ENCODE data around the gene CEP85L.

Gene CEP85L

DNA sequence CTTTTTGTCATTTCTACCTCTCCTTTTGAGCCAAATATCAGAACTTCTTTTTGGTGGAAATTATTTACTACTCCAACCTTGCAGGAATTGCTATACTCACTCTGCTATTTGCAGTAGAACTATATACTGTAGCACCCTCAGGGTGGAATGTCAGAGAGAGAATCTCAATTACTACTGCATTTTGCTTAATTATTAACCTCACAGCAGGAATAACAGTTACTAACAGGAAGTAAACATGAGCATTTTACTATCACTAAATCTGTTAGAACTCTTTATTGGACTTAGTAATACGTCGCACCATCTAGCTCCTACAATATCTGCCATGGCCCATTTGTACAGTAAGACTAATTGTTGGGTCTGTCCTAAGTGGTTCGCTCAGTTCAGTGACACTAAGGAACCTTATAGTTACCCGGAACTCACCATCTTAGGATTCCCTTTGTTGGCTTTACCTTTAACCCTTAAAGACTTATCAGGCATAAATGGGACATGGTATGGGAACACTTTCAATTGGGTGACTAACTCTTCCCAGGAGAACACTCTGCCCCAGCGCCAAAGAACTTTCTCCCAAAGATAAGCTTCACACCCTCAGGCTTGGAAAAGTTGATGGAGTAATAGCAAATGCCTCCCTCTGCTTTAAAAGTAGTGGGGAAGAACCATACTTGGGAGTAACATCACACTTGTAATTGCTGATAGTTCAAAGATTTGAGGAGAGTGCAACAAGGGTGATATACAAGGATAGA is 64.5 kb downstream of the CEP85L start:
- TF ChIP-seq Cebpa-rat (IDR thresholded peaks at IDR 0.05), result no peak
- H3K4me1 ChIP-seq, result peaks cover 0 to 26% (median 13%) of the 10 kb centered on the region in 10 experiments; a peak in 16 of 20 replicates
- H3K36me3 ChIP-seq, result peaks cover 0 to 40% (median 4%) of the 10 kb centered on the region in 11 experiments; a peak in 6 of 22 replicates
- H3K4me3 ChIP-seq, result no peak overlapping the region
- H3K4me2 ChIP-seq, result no peak overlapping the region
- peaks cover 0 to 100% (median 0%) of the 10 kb centered on the region in 11 experiments; a peak in 5 of 22 replicates for H4K20me1 ChIP-seq
- H3K27me3 ChIP-seq, result no peaks in the 10 kb centered on the region
- H3K9me3 ChIP-seq (replicated peaks in 1 of 11), result peaks cover 0 to 8% (median 7%) of the 10 kb centered on the region in 11 experiments; a peak in 7 of 22 replicates
- no peak overlapping the region for H3K27ac ChIP-seq
- H3K9ac ChIP-seq, result no peak overlapping the region

DNA sequence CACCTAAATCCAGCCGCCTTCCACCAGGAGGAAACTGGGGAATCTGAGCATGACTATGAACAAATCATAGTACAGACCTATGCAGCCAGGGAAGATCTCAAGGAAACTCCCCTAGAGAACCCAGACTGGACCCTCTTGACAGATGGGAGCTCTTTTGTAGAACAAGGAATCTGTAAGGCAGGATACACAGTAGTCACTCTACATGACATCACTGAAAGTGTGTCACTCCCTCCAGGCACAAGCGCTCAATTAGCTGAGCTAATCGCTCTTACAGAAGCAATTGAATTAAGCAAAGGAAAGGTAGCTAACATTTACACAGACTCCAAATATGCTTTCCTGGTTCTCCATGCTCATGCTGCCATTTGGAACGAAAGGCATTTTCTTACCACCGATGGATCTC is 66.5 kb downstream of the CEP85L start:
- no peak overlapping the region for H3K9ac ChIP-seq
- H3K4me3 ChIP-seq, result no peak overlapping the region
- H3K36me3 ChIP-seq, result peaks cover 0 to 31% (median 2%) of the 10 kb centered on the region in 11 experiments; a peak in 6 of 22 replicates
- 0 out of 22 replicates have a peak overlapping the region, but pooled peaks of 1 of the 11 experiments have one; percentile 7 for H3K4me2 ChIP-seq
- H4K20me1 ChIP-seq, result peaks cover 0 to 100% (median 0%) of the 10 kb centered on the region in 11 experiments; a peak in 6 of 22 replicates
- peaks cover 5 to 9% (median 8%) of the 10 kb centered on the region in 11 experiments for H3K9me3 ChIP-seq (replicated peaks in 1 of 11)
- peaks cover 5 to 43% (median 14%) of the 10 kb centered on the region in 10 experiments; a peak in 14 of 20 replicates for H3K4me1 ChIP-seq
- no peak overlapping the region for H3K27ac ChIP-seq
- no peak for TF ChIP-seq Cebpa-rat (IDR thresholded peaks at IDR 0.05)
- H3K27me3 ChIP-seq, result no peaks in the 10 kb centered on the region

DNA sequence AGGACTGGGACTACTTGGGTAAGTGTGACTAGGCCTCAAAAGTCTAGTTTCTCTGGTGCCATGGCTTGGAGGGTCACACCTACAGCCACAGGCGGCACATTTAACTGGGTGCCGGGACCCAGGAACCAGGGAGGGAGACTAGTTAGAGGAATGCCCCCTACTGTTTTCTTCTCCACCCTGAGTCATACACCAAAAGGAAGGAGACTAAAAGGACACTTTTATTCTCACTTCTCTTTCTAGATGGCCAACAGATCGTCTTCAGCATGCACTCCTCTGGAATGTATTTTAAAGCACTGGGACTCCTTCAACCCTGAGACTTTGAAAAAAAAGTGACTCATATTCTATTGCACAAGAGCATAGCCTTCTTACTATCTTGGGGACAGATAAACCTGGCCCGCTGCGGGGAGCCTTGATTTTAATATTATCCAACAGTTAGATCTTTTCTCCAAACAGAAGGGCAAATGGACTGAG is 69.9 kb downstream of the CEP85L start:
- Histone ChIP-seq H3K9me3 (replicated peaks in 1 of 11) (peaks cover 39 to 42% (median 41%) of the 10 kb centered on the region in 11 experiments), H3K9ac (peak overlapping the region in 5 of 11 experiments; percentile 10 to 25 (median 22); a peak in 4 of 22 replicates), H3K27ac (peak overlapping the region in 6 of 11 experiments; percentile 23 to 63 (median 50); a peak in 11 of 22 replicates), H4K20me1 (peaks cover 0 to 69% (median 0%) of the 10 kb centered on the region in 11 experiments; a peak in 6 of 22 replicates), H3K27me3 (no peaks in the 10 kb centered on the region), H3K4me2 (peak overlapping the region in 5 of 11 experiments; percentile 52 to 76 (median 73); a peak in 10 of 22 replicates), H3K4me3 (no peak overlapping the region), H3K36me3 (peaks cover 0 to 49% (median 13%) of the 10 kb centered on the region in 11 experiments; a peak in 13 of 22 replicates), H3K4me1 (peaks cover 0 to 48% (median 10%) of the 10 kb centered on the region in 10 experiments; a peak in 11 of 20 replicates)
- TF ChIP-seq Cebpa-rat (IDR thresholded peaks at IDR 0.05), result peak in 5 of 11 experiments; percentile 54 to 86 (median 63); a peak in 7 of 22 replicates

DNA sequence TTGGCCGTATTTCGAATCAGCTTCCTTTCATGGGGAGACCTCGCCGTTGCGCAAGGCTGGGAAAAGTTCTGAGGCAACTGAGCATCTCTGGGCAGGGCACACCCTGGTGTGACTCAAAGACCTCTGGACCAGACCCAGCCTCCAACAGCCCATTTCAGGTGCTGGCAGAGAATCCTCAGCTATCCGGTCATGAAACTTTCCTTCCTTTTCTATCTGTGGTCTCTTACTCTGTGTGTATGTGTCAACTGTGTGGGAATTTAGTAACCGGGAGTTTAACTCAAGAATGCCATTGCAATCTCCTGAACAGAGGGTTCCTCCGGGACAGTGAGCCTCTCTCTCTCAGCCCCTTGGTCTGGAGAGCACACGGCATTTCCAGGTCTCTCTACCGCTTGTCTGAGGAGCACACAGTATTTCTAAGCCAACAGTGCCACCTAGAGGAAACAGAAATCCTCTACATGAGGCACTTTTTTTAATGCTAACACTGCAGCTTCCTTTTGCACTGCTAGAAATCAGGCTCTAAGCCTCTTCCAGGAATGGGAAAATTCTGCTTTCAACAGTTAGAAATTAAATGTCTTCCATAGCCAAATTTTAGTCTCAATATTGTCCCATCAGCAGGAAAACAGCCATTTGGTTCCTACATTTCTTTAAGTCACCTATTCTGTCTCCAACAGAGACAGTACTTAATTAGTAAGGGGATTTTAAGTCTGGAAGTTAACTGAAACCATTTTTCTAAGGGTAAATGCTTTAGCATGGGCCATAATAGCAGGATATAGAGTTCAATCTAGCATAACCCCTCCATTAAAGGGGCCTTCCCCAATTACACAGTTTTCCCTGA is 70.6 kb downstream of the CEP85L start:
- peak overlapping the region in 4 of 11 experiments; percentile 10 to 25 (median 20); a peak in 2 of 22 replicates for H3K9ac ChIP-seq
- H3K4me2 ChIP-seq, result peak overlapping the region in 5 of 11 experiments; percentile 36 to 76 (median 73); a peak in 10 of 22 replicates
- no peaks in the 10 kb centered on the region for H3K27me3 ChIP-seq
- peaks cover 0 to 63% (median 0%) of the 10 kb centered on the region in 11 experiments; a peak in 6 of 22 replicates for H4K20me1 ChIP-seq
- 0 out of 22 replicates have a peak, but pooled peaks of 1 of the 11 experiments have one; percentile 38 for TF ChIP-seq Cebpa-rat (IDR thresholded peaks at IDR 0.05)
- peaks cover 0 to 55% (median 19%) of the 10 kb centered on the region in 11 experiments; a peak in 15 of 22 replicates for H3K36me3 ChIP-seq
- peaks cover 46 to 49% (median 48%) of the 10 kb centered on the region in 11 experiments for H3K9me3 ChIP-seq (replicated peaks in 1 of 11)
- no peak overlapping the region for H3K4me3 ChIP-seq
- peaks cover 0 to 48% (median 10%) of the 10 kb centered on the region in 10 experiments; a peak in 11 of 20 replicates for H3K4me1 ChIP-seq
- H3K27ac ChIP-seq, result peak overlapping the region in 6 of 11 experiments; percentile 23 to 63 (median 50); a peak in 10 of 22 replicates

DNA sequence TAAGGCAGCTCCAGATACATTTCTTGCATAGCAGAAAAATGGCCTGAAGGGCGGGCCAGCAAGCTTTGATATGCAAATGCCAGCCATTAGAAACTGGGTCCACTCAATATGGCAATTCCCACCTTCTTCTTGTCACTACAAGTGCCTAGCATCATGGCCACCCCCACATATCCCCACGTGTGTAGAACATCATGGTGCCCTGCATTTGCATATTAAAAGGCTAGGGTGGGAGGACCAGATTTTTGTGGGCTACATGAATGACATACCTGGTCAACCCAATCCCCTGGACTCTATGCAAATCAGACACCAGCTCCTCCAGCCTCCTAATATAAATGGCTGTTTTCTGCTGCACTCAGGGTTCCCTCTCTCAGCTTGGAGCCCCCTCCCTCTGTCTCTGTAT is 71.6 kb downstream of the CEP85L start:
- no peak for TF ChIP-seq Cebpa-rat (IDR thresholded peaks at IDR 0.05)
- Histone ChIP-seq H3K27ac (no peak overlapping the region), H3K27me3 (no peaks in the 10 kb centered on the region), H3K4me1 (peaks cover 0 to 48% (median 10%) of the 10 kb centered on the region in 10 experiments; a peak in 11 of 20 replicates), H3K9me3 (replicated peaks in 1 of 11) (peaks cover 57 to 59% (median 58%) of the 10 kb centered on the region in 11 experiments), H3K4me3 (no peak overlapping the region), H3K4me2 (no peak overlapping the region), H3K36me3 (peaks cover 3 to 56% (median 27%) of the 10 kb centered on the region in 11 experiments; a peak in 20 of 22 replicates), H3K9ac (no peak overlapping the region), H4K20me1 (peaks cover 0 to 57% (median 0%) of the 10 kb centered on the region in 11 experiments; a peak in 6 of 22 replicates)

DNA sequence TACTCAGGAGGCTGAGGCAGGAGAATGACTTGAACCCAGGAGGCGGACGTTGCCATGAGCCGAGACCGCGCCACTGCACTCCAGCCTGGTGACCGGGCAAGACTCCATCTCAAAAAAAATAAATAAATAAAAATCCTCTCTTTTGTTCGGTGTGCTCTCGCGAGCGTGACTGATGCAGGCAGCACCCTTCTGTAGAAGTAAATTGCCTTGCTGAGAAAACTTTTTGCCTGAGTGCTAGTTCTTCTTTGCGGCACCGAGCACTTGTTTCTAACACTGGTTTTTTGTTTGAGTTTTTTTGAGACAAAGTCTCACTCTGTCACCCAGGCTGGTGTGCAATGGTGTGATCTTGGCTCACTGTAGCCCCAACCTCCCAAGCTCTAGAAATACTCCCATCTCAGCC is 72.8 kb downstream of the CEP85L start:
- Histone ChIP-seq H3K4me1 (peaks cover 0 to 39% (median 10%) of the 10 kb centered on the region in 10 experiments; a peak in 11 of 20 replicates), H3K9ac (no peak overlapping the region), H3K4me2 (no peak overlapping the region), H3K27ac (no peak overlapping the region), H3K27me3 (no peaks in the 10 kb centered on the region), H3K9me3 (replicated peaks in 1 of 11) (peaks cover 68 to 71% (median 70%) of the 10 kb centered on the region in 11 experiments), H3K36me3 (peaks cover 12 to 66% (median 37%) of the 10 kb centered on the region in 11 experiments; a peak in 21 of 22 replicates), H4K20me1 (peaks cover 0 to 46% (median 0%) of the 10 kb centered on the region in 11 experiments; a peak in 6 of 22 replicates), H3K4me3 (peak overlapping the region in 2 of 10 experiments; percentile 2 to 8; a peak in 1 of 20 replicates)
- no peak for TF ChIP-seq Cebpa-rat (IDR thresholded peaks at IDR 0.05)

DNA sequence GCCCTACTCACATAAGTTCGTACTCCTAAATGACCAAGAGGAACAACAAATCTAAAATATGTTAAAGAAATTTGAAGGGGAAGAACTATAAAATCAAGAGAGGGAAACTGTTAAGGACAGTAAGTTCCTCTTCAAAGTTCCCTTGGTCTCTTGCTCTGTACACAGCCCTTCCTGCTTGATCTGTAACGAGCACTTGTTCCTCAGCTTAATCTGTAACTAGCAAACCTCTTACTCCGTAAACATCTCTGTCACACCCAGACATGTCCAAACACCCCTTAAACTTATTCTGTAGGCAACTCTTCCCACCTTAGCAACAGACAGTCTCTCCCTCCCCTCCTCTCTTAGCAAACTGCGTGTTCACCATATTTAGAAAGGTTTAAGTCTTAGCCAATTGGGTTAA is 73.4 kb downstream of the CEP85L start:
- Histone ChIP-seq H3K27ac (no peak overlapping the region), H3K4me2 (no peak overlapping the region), H4K20me1 (peaks cover 0 to 42% (median 0%) of the 10 kb centered on the region in 11 experiments; a peak in 6 of 22 replicates), H3K36me3 (peaks cover 12 to 71% (median 37%) of the 10 kb centered on the region in 11 experiments; a peak in 21 of 22 replicates), H3K4me1 (peaks cover 0 to 32% (median 10%) of the 10 kb centered on the region in 10 experiments; a peak in 11 of 20 replicates), H3K9ac (no peak overlapping the region), H3K27me3 (no peaks in the 10 kb centered on the region), H3K9me3 (replicated peaks in 1 of 11) (peaks cover 71 to 78% (median 75%) of the 10 kb centered on the region in 11 experiments), H3K4me3 (no peak overlapping the region)
- no peak for TF ChIP-seq Cebpa-rat (IDR thresholded peaks at IDR 0.05)

All from BLaER1 treated with 17β-estradiol and CSF1 and Interleukin-3, amounts not matched to agents 10 nM and 100 nM (cell line).